Measurements from ENCODE around the gene CSNK1A1L. TPM values are rescaled to one million over a fixed set of nuclear protein-coding genes. Genes with fewer than 3 reads are reported as not detected.

CSNK1A1L gene
- total RNA-seq (not detected), polyA plus RNA-seq (ENCODE audit: insufficient read depth, low read depth, low replicate concordance) (not detected)
- long read RNA-seq, donor 1 = 0 reads
- long read RNA-seq, donor 2 = 0 reads
- long read RNA-seq, donor 3, partial matches to known transcripts = 0 of 1 reads
- long read RNA-seq, donor 3, other reads (novel, unspliced or antisense) = 0 of 1 reads
- long read RNA-seq, donor 4 = 0 reads
- long read RNA-seq, donor 5 = 0 reads
- long read RNA-seq, donor 6 = 0 reads
- long read RNA-seq, donor 7 = 0 reads
- long read RNA-seq, donor 8 = 0 reads
- long read RNA-seq, donor 9, partial matches to known transcripts = 0 of 1 reads
- long read RNA-seq, donor 9, other reads (novel, unspliced or antisense) = 0 of 1 reads
- long read RNA-seq, donor 10 = 0 reads

GRCh38 chr13:37105251-37105714 lies at the start of gene CSNK1A1L:
CSNK1A1L (minus strand) TSS chr13:37105664; CDS start chr13:37105256, 408 bp downstream.
- no peak within 1 kb of the TSS for H3K9ac ChIP-seq (ENCODE audit: low read length in 3 of 3)
- no peaks in the 10 kb centered on the region for H3K9me3 ChIP-seq (ENCODE audit: control insufficient read depth in 2 of 3, insufficient read depth in 1 of 3, low read length in 3 of 3)
- DNase-seq = peak in 1 of 5 donors; percentile 36
- no peak within 1 kb of the TSS for H3K4me3 ChIP-seq (ENCODE audit: low read length in 3 of 3)
- no peaks in the 10 kb centered on the region for H3K4me1 ChIP-seq (ENCODE audit: control insufficient read depth in 2 of 3, insufficient read depth in 2 of 3, low read depth in 1 of 3, low read length in 3 of 3)
- no peak for TF ChIP-seq CTCF (IDR thresholded peaks at IDR 0.05; ENCODE audit: borderline replicate concordance, extremely low read depth, insufficient read depth)
- H3K36me3 ChIP-seq (ENCODE audit: control insufficient read depth in 2 of 3, insufficient read depth in 3 of 3, low read length in 3 of 3) = no peaks in the 10 kb centered on the region
- no peaks in the 10 kb centered on the region for H3K27me3 ChIP-seq (ENCODE audit: control insufficient read depth, insufficient read depth, low read length)
- no peak within 1 kb of the TSS for H3K27ac ChIP-seq (ENCODE audit: low read depth in 2 of 2, low read length in 2 of 2)
- intact Hi-C loops (cut with DNase I) = loop anchor here (5.0 kb wide), 1 partner anchor 497 kb away; no protein-coding TSS in a partner anchor
- no peak for FAIRE-seq

GRCh38 chr13:37149380-37149779 lies 43.9 kb upstream of the CSNK1A1L start:
- DNase-seq (no peak), FAIRE-seq (no peak)
- Histone ChIP-seq H3K4me3 (ENCODE audit: low read length in 3 of 3) (no peak overlapping the region), H3K27ac (ENCODE audit: low read depth in 2 of 2, low read length in 2 of 2) (no peak overlapping the region), H3K9ac (ENCODE audit: low read length in 3 of 3) (no peak overlapping the region), H3K9me3 (ENCODE audit: control insufficient read depth in 2 of 3, insufficient read depth in 1 of 3, low read length in 3 of 3) (no peaks in the 10 kb centered on the region), H3K4me1 (ENCODE audit: control insufficient read depth in 2 of 3, insufficient read depth in 2 of 3, low read depth in 1 of 3, low read length in 3 of 3) (no peaks in the 10 kb centered on the region), H3K27me3 (ENCODE audit: control insufficient read depth, insufficient read depth, low read length) (no peaks in the 10 kb centered on the region), H3K36me3 (ENCODE audit: control insufficient read depth in 2 of 3, insufficient read depth in 3 of 3, low read length in 3 of 3) (no peaks in the 10 kb centered on the region)
- intact Hi-C loops (cut with DNase I) = no loop called here
- no peak for TF ChIP-seq CTCF (IDR thresholded peaks at IDR 0.05; ENCODE audit: borderline replicate concordance, extremely low read depth, insufficient read depth)

- Histone ChIP-seq H3K27ac (ENCODE audit: low read depth in 2 of 2, low read length in 2 of 2) (no peak overlapping the region), H3K9me3 (ENCODE audit: control insufficient read depth in 2 of 3, insufficient read depth in 1 of 3, low read length in 3 of 3) (no peaks in the 10 kb centered on the region), H3K4me3 (ENCODE audit: low read length in 3 of 3) (no peak overlapping the region), H3K36me3 (ENCODE audit: control insufficient read depth in 2 of 3, insufficient read depth in 3 of 3, low read length in 3 of 3) (no peaks in the 10 kb centered on the region), H3K4me1 (ENCODE audit: control insufficient read depth in 2 of 3, insufficient read depth in 2 of 3, low read depth in 1 of 3, low read length in 3 of 3) (no peaks in the 10 kb centered on the region), H3K9ac (ENCODE audit: low read length in 3 of 3) (no peak overlapping the region), H3K27me3 (ENCODE audit: control insufficient read depth, insufficient read depth, low read length) (no peaks in the 10 kb centered on the region)
- DNase-seq = no peak
- intact Hi-C loops (cut with DNase I) = no loop called here
- no peak for TF ChIP-seq CTCF (IDR thresholded peaks at IDR 0.05; ENCODE audit: borderline replicate concordance, extremely low read depth, insufficient read depth)
- no peak for FAIRE-seq
Measured at GRCh38 chr13:37148501-37148900, 43.0 kb upstream of the CSNK1A1L start.
